Neutrophil (primary cell): Measurements from ENCODE around the gene AIF1L.

Experiments used
- H3K27ac ChIP-seq: fragments of 200-600 bp; sonication (generic); 2 replicates; pipeline ENCODE4 v1.5.1; 2016; ENCODE audit warnings: mild to moderate bottlenecking, moderate library complexity
- H3K27me3 ChIP-seq: fragments of 200-600 bp; sonication (generic); 2 replicates; pipeline ENCODE4 v1.6.0; 2016; ENCODE audit warnings: mild to moderate bottlenecking
- H3K36me3 ChIP-seq: fragments of 200-600 bp; sonication (generic); 2 replicates; pipeline ENCODE4 v1.5.1; 2017
- H3K4me1 ChIP-seq, 2 experiments: fragments of 200-600 bp in 1 of 2; sonication (generic) in 1 of 2; 1 replicate in 1 of 2; 2 replicates in 1 of 2; pipeline versions ENCODE4 v1.5.1 to v1.6.1; 2013 to 2016; ENCODE audit warnings: low read depth in 1 of 2, low read length in 1 of 2, mild to moderate bottlenecking in 1 of 2, moderate library complexity in 1 of 2; ENCODE audit not compliant: control insufficient read depth in 1 of 2, insufficient read depth in 1 of 2
- H3K4me3 ChIP-seq, 2 experiments: fragments of 200-600 bp in 1 of 2; sonication (generic) in 1 of 2; 1 replicate in 1 of 2; 2 replicates in 1 of 2; pipeline ENCODE4 v1.5.1; 2013 to 2016; ENCODE audit warnings: low read depth in 1 of 2, low read length in 1 of 2, mild to moderate bottlenecking in 1 of 2, moderate library complexity in 1 of 2
- H3K9me3 ChIP-seq: fragments of 200-600 bp; sonication (generic); 2 replicates; pipeline ENCODE4 v1.5.1; 2016
- TF ChIP-seq, protein P1 (sequence below): fragments of 200-600 bp; sonication (generic); IDR thresholded peaks from 2 replicates; pipeline ENCODE4 v1.5.1; 2016; ENCODE audit warnings: antibody characterized with exemption

AIF1L gene

DNA sequence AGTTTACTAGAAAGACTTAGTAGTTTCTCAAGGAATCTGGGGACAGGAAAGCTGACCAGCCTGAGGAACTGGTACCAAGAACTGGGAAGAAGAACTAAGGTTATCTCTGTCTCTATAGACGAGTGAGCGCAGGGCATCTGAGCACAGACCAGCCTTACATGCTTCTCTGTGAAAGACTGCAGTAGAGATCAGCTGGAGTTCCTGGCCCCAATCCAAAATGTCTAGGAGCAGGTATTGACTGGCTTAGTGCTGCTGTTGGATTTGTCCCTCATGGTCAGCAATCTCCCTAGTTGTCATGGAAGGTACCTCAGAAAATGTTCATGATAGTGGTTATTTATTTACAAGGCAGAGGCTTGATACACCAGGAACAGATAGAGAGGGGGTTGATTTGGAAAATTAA, 42.3 kb downstream of the AIF1L start:
- Histone ChIP-seq H3K9me3 (no peaks in the 10 kb centered on the region), H3K36me3 (peaks cover 93% of the 10 kb centered on the region), H3K4me1 (no peaks in the 10 kb centered on the region), H3K27me3 (no peaks in the 10 kb centered on the region), H3K27ac (no peak overlapping the region), H3K4me3 (no peak overlapping the region)
- TF ChIP-seq, protein P1, sequence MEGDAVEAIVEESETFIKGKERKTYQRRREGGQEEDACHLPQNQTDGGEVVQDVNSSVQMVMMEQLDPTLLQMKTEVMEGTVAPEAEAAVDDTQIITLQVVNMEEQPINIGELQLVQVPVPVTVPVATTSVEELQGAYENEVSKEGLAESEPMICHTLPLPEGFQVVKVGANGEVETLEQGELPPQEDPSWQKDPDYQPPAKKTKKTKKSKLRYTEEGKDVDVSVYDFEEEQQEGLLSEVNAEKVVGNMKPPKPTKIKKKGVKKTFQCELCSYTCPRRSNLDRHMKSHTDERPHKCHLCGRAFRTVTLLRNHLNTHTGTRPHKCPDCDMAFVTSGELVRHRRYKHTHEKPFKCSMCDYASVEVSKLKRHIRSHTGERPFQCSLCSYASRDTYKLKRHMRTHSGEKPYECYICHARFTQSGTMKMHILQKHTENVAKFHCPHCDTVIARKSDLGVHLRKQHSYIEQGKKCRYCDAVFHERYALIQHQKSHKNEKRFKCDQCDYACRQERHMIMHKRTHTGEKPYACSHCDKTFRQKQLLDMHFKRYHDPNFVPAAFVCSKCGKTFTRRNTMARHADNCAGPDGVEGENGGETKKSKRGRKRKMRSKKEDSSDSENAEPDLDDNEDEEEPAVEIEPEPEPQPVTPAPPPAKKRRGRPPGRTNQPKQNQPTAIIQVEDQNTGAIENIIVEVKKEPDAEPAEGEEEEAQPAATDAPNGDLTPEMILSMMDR = no peak

DNA sequence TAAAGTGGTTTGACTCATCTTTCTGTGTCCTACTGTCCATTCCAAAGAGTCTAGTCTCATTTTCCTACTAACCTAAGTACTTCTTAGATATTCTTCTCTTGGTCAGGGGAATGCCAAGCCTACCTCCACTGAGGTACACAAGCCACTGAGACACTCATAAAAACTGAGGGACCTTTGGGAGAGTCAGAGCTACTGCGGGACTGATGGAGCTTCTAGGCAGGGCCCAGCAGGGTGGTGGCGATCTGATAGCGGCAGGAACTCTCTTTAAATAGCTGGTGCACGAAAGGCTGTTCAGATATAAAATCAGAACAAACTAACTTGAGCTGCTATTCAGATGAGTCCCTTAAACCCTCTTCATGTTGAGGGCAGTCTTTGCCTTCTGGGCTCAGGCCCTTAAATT, 43.8 kb downstream of the AIF1L start:
- Histone ChIP-seq H3K27me3 (no peaks in the 10 kb centered on the region), H3K9me3 (no peaks in the 10 kb centered on the region), H3K4me1 (no peaks in the 10 kb centered on the region), H3K27ac (no peak overlapping the region), H3K4me3 (no peak overlapping the region), H3K36me3 (peaks cover 93% of the 10 kb centered on the region)
- TF ChIP-seq, protein P1 = no peak

DNA sequence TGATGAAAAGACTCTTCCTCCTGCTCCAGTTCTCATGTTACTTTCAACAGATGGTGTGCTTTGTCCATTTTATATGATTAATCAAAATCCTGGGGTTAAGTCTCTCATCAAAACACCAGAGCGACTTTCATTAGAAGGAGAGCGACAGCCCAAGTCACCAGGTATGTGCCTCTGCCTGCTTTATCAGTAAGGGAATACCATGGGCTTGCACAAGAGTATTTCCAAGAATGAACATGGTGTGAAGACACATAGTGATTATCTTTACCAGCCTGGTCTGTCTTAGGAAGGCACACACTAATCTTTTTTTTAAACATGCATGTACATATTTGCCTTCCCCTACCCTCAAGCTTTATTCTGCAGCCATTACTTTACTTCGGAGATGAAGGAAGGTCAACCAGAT, 44.2 kb downstream of the AIF1L start:
- Histone ChIP-seq H3K4me1 (no peaks in the 10 kb centered on the region), H3K4me3 (no peak overlapping the region)
- TF ChIP-seq, protein P1 = no peak

GRCh38 chr9:131142160-131142559, 45.8 kb downstream of the AIF1L start:
- Histone ChIP-seq H3K4me1 (no peaks in the 10 kb centered on the region), H3K27ac (no peak overlapping the region), H3K9me3 (no peaks in the 10 kb centered on the region), H3K27me3 (no peaks in the 10 kb centered on the region), H3K36me3 (peaks cover 93% of the 10 kb centered on the region), H3K4me3 (no peak overlapping the region)
- TF ChIP-seq, protein P1 = no peak

More for the DNA sequence above, 44.2 kb downstream of the AIF1L start:
- Histone ChIP-seq H3K27ac (no peak overlapping the region), H3K36me3 (peaks cover 93% of the 10 kb centered on the region), H3K9me3 (no peaks in the 10 kb centered on the region), H3K27me3 (no peaks in the 10 kb centered on the region)

DNA sequence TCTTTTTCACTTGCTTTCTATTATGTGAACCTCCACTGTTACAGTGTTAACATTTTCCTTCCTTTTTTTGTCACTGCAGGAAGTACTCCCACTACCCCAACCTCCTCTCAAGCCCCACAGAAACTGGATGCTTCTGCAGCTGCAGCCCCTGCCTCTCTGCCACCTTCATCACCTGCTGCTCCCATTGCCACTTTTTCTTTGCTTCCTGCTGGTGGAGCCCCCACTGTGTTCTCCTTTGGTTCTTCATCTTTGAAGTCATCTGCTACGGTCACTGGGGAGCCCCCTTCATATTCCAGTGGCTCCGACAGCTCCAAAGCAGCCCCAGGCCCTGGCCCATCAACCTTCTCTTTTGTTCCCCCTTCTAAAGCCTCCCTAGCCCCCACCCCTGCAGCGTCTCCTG, 47.9 kb downstream of the AIF1L start:
- H3K9me3 ChIP-seq = peaks cover 5% of the 10 kb centered on the region
- H3K4me1 ChIP-seq = no peaks in the 10 kb centered on the region
- no peak overlapping the region for H3K27ac ChIP-seq
- peaks cover 94% of the 10 kb centered on the region for H3K36me3 ChIP-seq
- TF ChIP-seq, protein P1 = no peak
- H3K27me3 ChIP-seq = no peaks in the 10 kb centered on the region
- no peak overlapping the region for H3K4me3 ChIP-seq

DNA sequence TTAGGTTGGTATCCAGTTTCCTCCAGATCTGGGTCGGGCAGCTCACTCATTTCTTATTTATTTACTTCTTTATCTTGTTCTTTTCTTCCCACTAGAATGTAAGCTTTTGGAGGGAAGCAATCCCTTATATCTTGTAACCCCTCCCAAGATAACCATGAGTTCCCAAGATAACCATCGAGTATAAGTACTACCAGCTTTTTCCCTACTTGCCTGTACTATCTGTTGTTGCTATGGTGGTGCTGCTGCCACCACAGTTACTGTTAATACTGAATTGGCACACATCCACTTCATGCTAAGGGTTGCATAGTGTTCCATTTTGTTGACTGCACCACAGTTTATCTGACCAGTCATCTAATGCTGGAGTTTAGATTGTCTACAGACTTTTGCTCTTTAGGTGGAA, 48.9 kb downstream of the AIF1L start:
- peaks cover 94% of the 10 kb centered on the region for H3K36me3 ChIP-seq

More for the DNA sequence above, 48.9 kb downstream of the AIF1L start:
- Histone ChIP-seq H3K9me3 (peaks cover 5% of the 10 kb centered on the region), H3K4me1 (no peaks in the 10 kb centered on the region), H3K4me3 (no peak overlapping the region), H3K27ac (no peak overlapping the region), H3K27me3 (no peaks in the 10 kb centered on the region)
- TF ChIP-seq, protein P1 = no peak
